DMS79 treated with DMSO at 0.1 percent for 48 hours (cell line): Measurements from ENCODE around the gene SIAH2.

Experiments
- DNase-seq: peaks from one replicate; lab custom pipeline; 2025; lab: John Stamatoyannopoulos, UW

SIAH2 gene

DNA sequence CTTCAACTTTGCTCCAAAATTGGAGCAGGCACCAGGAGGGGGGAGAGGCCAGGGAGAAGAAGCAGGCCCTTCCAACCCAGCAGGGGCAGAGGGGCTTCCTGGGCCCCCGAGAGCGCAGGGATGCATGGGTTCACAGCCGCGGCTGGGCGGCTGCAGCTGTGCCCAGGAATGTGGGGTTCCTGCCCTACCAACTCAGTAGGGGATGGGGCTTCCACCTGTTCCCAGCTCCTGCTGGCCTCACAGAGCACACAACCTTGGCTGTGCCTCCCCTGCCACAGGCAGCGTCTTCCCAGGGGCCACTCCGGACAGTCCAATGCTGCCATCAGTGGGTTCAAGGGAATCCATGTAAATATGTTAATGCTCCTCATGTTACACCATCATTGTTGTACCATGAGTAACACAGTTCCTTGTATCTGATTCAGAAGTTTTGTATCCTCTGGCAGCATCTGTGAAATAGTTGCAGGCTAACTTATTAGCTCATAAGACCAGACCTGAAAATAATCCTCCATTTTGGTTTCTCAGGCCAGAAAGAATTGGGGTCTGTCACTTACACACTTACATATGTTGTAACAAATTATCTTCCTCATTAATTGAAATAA lies 12.1 kb upstream of the SIAH2 start:
- no peak for DNase-seq

DNA sequence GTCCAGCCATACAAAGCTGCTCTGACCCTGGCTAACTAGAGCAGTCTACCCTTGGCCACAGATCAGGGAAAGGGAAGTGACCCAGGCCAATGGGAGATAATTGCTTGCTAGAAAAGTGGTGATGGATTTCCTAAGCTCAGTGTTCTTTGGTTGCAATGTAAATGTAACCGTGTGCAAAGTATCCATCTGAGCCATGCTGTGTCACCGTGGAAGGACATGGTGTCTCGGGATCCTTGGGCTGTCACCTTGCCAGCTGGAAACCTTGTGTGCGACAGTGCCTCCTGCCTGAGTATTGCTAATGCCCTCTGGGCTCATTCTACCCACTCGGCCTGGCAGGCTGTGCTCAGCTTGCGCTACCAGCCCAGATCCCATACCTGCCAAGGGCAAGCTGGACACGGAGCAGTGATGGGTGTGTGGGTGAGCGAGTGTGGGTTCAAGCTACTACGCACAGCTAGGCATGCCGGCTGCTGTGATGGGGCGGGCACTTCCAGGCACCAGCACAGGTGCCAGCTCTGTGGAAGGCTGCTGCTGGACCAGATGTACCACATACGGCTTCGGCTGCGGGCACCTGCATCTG lies 10.7 kb upstream of the SIAH2 start:
- no peak for DNase-seq

DNA sequence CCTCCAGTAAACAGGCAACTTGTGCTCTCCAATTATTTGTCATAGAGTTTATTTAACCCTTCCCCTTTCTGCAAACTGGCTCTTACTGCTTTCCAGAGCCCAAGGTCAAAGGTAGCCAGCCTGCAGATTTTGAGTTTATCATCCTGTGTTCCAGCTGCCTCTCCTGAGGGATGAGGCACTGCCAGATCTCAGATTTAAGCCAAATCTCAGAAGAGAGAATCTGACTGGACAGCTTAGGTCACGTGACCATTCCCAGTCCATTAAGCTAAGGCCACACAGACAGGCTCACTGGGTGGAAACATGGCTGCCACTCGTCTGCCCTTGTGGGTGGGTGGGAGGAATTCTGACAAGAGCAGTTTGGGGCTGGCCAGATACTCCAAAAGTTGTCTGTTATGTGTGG lies 8.6 kb upstream of the SIAH2 start:
- no peak for DNase-seq

DNA sequence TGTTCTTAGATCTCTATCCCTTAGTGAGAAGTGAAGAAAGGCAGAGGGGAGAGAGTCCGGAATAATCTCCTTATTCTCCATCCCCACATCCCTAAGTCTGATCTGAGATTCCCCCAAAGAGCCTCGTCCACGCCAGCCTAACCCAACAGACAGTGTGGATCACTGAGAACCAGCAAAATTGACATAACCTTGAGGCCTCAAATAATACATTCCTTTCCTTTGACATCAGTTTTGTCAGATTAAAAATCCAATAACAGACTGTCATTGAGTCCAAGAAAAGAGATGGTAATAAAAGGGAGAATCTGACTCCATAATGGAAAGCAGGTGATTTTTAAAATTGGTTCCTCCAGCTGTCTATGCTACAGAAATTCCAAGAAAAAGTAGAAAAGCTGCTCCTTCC lies 7.7 kb upstream of the SIAH2 start:
- DNase-seq = no peak

DNA sequence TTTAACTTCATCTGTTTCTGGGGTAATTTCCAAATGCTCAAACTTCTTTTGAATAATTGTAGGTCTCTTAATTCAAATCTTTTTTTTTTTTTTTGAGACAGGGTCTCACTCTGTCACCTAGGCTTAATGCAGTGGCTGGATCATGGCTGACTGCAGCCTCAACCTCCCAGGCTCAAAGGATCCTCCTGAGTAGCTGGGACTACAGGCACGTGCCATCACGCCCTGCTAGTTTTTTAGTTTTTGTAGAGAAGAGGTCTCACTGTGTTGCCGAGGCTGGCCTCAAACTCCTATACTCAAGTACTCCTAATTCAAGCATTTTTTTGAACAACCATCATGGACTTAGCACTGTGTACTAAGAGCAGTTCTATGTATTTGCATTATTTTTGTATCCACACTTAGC lies 3.8 kb upstream of the SIAH2 start:
- DNase-seq = no peak

DNA sequence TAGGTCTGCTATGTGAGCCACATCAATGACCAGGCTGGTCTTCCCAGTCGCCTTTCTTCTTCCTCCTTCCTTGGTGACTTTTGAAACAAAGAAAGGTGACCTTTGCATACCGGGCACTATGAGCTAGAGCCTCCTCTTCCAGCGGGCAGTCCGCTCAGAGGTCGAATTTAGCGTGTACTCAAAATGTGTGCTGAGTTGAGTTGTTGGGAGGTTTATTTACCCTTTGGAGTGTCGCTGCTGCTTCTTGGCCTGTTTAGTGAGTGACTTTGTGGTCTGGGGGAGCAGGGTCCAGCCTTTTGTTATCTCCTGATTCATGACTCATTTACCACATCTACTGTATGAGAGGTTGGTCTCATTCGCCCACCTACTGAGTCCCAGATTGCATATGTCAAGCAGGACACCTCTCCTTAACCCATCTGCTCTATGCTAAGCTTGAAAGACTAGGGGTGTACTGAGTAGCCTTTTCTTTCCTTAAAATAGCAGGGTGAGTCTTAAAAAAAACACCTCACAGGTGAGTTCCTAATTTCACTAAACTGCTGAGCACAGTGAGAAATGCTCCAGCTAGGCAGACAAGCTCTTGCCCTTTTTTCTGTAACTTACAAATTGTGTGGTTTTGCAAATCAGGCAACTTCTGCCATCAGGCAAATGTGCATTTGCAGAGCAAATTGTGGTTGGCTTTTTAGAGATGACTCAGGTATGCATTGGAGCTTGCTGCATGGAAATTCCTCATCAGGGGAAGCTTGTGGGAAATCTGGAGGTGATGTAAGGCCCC lies 3.2 kb upstream of the SIAH2 start:
- DNase-seq = no peak

DNA sequence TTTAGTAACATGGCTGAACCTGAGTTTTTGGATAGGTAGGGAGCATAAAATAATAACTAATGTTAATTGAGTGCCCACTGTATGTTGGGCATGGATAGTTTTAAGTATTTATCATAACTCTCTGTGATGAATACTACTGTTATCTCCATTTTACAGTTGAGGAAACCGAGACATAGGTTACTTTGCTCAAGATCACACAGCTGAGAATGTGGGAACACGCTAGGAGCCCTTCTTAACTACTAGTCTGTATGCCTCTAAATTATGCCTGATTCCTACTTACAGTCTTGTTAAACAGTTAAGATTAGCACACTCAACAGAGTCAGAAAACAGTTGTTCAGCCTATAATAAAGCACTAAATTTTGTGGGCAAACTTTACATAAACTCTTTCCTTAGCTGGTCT lies 2.0 kb upstream of the SIAH2 start:
- DNase-seq = no peak

DNA sequence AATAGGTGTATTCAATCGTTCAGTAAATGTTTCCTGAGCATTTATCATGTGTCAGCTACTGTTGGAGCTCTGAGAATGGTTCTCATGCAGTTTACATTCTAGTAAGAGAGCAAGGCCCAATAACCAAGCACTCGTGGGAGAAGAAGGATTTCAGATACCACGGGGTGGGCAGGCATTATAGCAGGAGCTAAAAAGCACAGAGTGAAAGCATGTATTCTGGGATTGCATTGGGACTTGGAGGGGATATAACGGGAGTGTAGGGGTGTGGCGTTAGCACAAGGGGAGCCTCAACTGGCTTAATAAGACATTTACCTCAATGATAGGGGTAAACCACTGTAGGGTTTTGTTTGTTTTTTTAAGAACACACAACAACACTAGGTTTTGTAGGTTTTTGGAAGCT lies 1.6 kb upstream of the SIAH2 start:
- no peak for DNase-seq

DNA sequence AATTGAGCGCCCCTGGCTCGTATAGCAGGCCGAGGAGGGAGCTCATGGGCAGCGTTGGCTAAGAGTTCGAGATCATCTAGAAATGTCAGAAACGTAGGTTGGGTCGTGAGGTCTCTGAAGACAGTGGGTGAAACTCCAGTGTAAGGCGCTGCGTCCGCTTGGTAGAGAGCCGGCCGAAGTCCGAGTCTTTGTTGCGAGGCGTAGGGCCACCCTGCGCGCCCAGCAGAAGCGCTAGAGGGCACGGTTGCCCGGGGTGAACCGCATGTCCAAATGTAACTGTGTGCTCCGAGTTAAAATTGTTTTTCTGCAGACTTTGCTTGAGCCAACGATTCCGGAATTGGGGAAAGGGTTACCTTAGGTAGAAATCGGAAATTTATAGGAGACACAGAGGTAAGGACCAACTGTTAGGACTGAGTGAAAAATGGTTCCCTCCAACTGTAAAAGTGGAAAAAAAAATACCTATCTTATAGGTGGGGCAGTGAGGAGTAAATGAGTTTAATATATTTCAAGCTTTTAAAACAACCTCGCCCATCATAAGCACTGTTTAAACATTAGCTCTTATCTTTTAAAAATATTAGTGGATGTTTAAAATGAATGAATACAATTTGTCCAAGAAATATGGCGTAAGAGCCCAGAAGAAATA lies 993 bp upstream of the SIAH2 start:
- DNase-seq = peak; percentile 55

DNA sequence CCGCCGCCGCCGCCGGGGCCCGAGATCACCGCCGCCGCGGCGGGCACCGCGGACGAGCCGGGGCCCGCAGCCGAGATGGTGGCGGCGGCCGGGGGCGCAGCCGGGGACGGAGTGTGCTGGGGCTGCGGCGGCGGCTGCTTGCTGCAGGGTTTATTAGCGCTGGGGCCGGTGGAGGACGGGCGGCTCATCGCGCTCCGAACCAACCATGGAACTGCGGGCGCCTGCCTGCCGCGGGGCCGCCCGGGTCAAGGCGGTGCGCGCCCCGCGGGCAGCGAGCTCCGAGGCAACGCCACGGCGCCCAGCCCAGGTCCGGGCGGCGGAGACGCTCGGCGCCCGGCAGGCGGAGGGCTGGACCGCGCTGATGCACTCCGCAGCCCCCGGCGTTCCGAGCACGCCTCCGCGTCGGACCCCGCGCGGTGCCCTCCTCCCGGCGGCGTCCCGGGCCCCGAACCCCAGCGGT lies 277 bp downstream of the SIAH2 start:
- no peak for DNase-seq

DNA sequence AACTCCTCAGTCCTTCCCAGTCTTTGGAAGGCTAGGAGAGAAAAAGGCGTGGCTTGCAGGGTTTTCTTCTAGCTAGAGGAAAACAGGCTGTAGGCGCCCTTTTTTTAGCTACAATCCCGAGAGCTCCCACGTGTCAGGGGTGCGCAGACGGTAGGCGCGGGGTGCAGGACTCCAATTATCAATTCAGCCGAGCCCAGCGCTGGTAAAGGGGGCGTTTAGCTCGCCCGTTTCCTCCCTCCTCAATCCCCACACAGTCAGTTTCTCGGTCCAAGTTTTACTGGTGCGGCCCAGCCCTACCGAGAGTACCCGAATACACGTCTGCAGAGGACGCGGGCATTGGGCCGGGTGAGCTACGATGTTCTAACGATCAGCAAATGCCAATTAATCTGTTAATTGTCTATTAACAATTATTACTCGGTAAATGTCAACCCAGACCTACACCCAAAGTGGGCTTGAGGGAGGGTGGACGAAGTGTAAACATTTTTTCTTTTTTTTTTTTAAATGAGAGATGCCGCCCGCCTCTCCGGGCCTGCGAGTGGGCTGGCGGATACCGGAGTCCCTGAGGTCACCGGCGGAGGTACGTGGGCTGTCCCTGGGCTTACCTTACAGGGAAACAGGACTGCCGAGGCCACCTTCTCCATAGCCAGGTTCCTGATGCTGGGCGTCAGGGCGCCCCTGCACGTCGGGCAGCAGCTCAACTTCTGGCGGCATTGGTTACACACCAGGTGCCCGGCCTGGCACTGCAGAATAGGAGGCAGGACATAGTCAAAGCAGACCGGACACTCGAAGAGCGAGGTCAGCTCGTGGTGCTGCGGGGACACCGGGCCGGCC lies 923 bp downstream of the SIAH2 start:
- DNase-seq = peak; percentile 62

DNA sequence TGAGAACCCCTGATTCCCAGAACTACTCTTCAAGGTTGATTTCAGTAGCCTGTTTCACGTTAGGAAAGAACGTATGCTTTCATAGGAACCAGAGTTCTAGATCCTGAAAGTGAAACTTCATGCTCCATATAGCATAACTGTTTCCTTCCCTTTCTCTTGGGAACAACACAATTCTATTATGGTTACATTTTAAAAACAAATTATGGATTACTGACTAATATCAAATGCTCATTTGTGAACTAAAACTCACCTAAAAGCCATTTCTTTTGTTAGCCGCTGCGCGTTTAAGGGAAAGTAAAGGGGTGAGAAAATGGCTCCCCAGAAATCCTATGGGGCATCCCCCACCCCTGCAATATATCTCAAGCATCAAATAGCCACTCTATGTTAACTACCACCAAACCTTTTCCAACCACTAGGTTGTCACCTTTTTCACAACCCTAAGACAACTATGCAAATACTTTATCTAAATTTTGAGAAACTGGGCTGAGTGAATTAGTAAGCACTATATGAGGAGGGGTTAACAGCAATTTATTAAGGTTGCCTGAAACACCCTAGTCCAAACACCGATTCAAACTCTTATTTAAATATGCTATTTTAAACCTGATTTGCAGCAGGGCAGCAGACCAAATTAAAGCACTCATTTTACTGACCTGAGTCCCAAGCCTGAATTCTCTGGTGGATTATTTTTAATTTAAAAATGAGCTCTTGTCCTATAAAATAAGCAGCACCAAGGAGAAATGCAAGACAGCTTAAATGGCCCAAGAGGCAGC lies 2.4 kb downstream of the SIAH2 start:
- DNase-seq = no peak

DNA sequence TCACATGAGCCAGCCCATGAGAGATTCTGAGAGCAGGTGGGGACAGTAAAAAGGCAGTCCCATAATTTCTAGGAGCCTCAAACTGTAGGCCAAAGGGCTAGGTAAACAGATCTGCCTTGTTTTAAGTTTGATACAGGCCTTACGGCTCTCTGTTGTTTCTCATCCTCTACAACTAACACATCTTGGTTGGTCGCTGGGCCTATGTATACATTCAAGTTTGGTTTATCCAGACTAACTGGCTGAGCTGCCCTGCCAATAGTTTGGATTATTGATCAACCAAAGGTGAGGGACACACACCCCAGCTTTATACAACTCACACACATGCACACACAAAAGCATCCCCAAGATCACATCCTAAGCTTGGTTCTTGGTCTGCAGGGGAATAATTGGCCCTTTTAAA lies 3.0 kb downstream of the SIAH2 start:
- no peak for DNase-seq

DNA sequence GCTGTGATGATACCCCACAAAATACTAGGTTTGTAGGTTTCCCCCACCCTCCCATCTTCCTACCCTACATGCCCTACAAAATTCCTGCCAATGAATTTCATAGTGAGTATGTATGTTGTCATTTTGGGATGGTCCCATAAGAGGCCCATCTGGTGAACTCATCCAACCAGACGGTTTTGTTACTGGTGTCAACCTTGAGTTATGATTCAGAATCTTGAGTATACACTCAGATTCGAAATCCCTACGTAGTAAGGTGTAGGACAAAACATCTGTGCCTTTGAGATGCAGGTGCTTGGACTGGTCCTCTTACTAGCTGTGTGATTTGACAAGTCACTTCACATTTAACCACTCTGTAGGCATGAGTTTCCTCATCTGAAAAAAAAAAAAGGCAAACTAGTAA lies 3.6 kb downstream of the SIAH2 start:
- DNase-seq = no peak

DNA sequence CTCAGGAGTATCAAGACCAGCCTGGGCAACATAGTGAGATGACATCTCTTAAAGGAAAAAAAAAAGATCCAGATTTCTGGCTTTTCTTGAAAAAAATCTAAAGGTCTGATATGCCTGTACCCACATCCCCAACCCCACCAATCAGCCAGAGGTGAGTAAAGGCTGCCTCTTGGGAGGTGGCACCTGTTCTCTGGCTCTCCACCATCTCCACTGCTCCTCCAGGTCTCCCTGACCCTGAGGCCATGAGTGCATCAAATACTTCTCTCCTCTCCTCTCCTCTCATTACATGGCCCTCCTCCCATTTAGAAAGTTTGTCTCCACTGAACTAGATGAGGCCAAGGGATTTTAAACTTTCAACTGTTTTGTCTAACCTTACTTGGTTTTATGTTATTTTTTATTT lies 5.2 kb downstream of the SIAH2 start:
- no peak for DNase-seq

DNA sequence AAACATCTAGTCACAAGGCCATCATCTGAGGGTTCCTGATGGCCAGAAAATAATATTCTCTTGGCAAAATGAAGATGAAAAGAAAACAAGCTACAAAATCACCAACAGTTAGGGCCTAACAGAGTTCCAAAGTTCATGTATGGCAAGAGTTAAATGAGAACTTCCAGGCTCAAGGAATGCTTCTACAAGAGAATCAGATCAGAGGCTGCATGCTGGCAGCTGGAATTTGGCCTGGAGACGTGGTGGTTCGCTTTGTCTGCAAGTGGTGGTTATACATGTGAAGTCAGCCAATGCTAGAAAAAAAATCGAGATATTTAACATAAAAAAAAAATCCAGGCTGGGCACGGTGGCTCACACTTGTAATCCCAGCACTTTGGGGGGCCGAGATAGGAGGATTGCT lies 5.6 kb downstream of the SIAH2 start:
- DNase-seq = no peak

DNA sequence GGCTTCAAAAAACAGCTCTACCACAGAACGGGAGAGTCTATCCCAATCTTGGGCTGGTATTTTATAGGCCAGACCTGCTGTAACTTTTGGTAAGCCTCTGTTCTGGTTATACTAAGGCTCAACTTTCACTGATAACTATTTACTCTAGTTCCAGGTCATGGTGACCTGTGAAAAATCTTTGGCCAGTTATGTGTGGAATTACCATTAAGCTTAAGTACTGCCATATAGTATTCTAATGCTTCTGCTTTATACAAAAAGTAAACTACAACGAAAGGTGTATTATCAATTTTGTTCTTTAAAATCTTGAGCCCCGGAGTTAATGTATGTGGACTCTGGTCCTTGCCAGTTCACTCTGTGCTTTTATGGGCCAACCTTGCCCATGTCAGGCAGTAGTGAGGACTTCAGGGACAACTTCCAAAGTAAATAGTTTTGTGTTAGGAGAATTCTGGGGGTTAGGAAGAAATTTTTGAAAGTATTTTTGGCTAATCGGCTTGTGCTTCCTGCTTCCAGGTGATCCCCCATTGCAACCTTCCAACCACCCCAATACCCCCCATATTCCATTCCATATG lies 6.4 kb downstream of the SIAH2 start:
- no peak for DNase-seq

DNA sequence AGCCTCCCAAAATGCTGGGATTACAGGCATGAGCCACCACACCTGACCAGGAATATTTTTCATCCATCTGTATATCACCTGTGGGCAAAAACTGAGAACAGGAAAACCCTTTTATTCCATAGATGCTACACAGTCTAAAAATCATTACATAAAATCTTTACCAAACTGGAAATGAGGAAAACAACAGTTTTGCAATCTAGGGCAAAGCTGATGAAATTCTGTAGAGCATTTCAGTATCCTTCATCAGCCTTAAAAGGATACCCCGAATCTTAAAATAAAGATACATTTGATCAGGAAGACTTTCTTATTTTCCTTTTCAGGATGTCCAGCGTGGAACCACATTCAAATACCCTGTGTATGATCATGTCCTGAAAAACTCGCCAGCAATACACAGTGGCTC lies 7.1 kb downstream of the SIAH2 start:
- no peak for DNase-seq

DNA sequence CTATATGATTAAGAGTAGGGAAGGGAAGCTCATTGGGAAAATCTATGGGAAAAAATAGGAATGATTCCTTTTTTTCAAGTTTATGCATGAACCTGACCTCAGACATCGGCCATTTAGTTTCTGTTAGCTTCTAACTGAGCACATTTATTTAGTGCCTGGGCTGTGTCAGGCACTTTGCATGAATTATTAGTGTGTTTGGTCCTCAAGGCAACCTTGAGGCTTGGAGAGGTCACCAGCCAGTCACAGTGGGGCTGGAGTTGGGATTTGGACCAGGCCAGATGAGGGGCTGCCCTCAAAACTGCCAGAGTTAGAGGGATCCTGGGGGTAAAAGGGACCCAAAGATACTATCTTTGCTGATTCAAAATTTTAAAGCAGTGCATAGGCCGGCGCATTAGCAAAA lies 8.1 kb downstream of the SIAH2 start:
- no peak for DNase-seq

DNA sequence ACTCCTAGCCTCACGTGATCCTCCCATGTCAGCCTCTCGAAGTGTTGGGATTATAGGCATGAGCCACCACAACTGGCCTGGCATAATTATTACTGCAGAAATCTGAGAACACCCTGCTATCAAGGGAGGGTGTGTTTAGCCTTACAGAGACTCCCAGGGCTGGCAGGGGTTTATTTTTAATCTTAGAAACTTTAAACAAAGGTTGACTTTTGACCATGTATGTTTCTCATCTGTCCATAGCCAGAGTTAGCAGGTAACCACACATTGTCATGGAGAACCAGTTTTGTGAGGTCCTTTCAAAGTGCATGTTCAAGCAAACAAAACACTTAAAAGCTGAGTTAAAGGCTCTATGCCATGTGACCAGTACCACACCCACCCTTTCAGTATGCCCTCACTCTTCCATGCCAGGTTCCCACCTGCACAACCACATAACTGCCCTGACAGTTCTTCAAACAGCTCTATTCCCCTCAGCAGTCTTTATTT lies 11.1 kb downstream of the SIAH2 start:
- DNase-seq = peak; percentile 10

DNA sequence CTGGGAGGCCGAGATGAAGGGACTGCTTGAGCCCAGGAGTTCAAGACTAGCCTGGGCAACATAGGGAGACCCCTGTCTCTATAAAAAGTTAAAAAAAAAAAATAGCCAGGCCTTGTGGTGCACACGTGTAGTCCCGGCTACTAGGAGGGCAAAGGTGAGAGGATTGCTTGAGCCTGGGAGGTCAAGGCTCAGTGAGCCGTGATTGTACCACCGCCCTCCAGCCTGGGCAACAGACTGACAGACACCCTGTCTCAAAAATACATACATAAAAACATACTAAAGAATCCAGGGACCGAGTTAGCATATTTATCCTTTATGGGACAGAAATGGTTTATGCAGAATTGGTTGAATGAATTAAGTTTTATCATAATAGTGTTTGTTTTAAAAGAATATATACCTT lies 13.7 kb downstream of the SIAH2 start:
- no peak for DNase-seq
